BLaER1 treated with 17β-estradiol and CSF1 and Interleukin-3, amounts not matched to agents 10 nM and 100 nM (cell line): ENCODE data around the gene TAP1.
"Not testable (repeated sequence)": the region's sequence is repeated elsewhere in the genome, so short reads cannot be mapped to it uniquely, and the experiment has no call there.

ENCODE experiments used
- H3K27ac ChIP-seq, 11 experiments: shearing (Covaris generic); formaldehyde crosslinking; 2 replicates each; pipeline ENCODE4 v1.8.1; 2022
- H3K27me3 ChIP-seq, 11 experiments: shearing (Covaris generic); formaldehyde crosslinking; 2 replicates each; pipeline ENCODE4 v1.8.1; 2022
- H3K36me3 ChIP-seq, 11 experiments: shearing (Covaris generic); formaldehyde crosslinking; 2 replicates each; pipeline ENCODE4 v1.8.1; 2022
- H3K4me1 ChIP-seq, 10 experiments: shearing (Covaris generic); formaldehyde crosslinking; 2 replicates each; pipeline ENCODE4 v1.8.1; 2022
- H3K4me2 ChIP-seq, 11 experiments: shearing (Covaris generic); formaldehyde crosslinking; 2 replicates each; pipeline ENCODE4 v1.8.1; 2022
- H3K4me3 ChIP-seq, 10 experiments: shearing (Covaris generic); formaldehyde crosslinking; 2 replicates each; pipeline ENCODE4 v1.8.1; 2022
- H3K9ac ChIP-seq, 11 experiments: shearing (Covaris generic); formaldehyde crosslinking; 2 replicates each; pipeline ENCODE4 v1.8.1; 2022
- H3K9me3 ChIP-seq, 11 experiments: shearing (Covaris generic); formaldehyde crosslinking; replicated peaks in 1 of 11; 2 replicates each; pipeline ENCODE4 v1.8.1; 2022
- H4K20me1 ChIP-seq, 11 experiments: shearing (Covaris generic); formaldehyde crosslinking; 2 replicates each; pipeline ENCODE4 v1.8.1; 2022
- Cebpa-rat ChIP-seq, 11 experiments: shearing (Covaris generic); IDR thresholded peaks; 2 replicates each; pipeline ENCODE4 v1.8.1; 2022

TAP1 gene

DNA sequence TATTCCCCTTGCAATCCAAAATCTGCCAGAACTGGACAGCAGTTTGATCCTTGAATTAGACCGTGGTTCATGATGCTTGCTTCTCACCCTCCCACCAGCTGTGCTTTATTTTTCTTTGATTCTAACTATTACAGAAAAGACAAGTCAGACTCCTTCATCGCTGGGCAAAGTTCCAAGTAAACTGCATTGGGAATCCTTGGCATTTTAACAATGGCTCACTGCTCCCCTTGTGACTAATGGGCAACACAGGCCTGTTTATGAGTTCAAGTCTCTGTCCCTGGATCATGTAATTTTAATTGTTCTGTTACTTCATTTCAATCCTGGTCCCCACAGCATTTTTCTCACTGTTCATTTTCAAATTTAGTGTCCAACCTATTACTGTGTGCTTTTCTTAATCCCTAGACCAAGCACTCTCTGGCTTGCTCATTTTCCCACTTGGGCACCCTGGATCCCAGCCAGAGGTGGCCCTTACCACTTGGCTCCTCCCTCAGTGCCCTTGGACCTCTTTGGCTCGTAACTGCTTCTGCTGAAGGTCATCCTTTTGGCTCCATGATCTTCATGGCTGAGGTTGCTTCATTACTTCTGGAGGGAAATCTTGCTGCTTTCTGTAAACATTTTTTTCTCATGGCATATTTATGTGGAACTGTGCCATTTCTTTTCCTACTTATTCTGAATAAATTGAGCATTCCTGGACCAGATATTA is 33.3 kb upstream of the TAP1 start:
- Histone ChIP-seq H3K27ac (no peak overlapping the region), H3K36me3 (no peaks in the 10 kb centered on the region), H3K9ac (no peak overlapping the region), H3K27me3 (no peaks in the 10 kb centered on the region), H3K4me2 (no peak overlapping the region), H3K4me3 (no peak overlapping the region), H3K4me1 (peaks cover 16 to 35% (median 23%) of the 10 kb centered on the region in 10 experiments), H4K20me1 (no peaks in the 10 kb centered on the region), H3K9me3 (no peaks in the 10 kb centered on the region)
- no peak for TF ChIP-seq Cebpa-rat (IDR thresholded peaks at IDR 0.05)

DNA sequence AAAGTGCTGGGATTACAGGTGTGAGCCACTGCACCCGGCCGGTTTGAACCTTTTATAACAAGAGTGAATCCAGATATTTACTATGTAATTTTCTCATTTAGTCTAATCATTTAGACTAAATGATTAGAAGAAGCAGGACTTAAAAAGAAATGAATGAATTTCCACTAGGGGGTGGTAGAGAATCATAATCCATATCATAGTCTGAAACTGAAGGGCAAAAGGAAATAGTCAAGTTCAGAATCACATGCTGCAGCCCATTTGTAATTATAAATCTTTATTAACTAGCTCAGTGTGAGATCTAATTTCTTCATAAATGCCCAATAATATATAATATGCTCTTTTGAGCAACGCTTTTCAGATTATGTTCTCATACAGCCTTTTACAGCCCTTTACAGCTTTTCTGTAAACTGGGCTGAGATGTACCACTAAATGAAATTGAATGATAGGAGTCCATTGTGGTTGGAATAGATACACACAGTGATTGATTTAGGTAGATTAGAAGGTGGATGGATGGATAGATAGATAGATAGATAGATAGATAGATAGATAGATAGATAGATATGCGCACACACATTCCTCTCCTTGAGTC is 32.3 kb upstream of the TAP1 start:
- peaks cover 14 to 30% (median 21%) of the 10 kb centered on the region in 10 experiments for H3K4me1 ChIP-seq
- no peak for TF ChIP-seq Cebpa-rat (IDR thresholded peaks at IDR 0.05)
- no peaks in the 10 kb centered on the region for H3K9me3 ChIP-seq

DNA sequence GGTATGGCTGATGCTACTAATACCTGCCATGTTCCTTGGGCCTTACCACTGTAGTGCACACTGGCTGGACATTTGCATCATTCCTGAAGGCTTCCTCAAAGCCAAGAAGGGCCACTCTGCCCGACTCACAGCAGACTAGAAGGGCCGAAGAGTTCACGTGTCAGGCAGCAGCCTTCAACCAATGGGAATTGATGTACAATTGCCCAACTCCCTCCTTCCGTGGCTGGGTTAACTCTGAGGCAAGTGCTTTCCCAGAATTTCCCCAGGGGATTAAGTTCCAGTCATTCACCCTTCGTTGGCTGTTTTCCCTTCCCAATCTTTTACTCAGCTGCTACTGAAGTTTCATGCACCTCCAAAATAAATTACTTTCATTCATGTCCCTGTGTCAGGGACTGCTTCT is 30.3 kb upstream of the TAP1 start:
- Histone ChIP-seq H3K27ac (peak overlapping the region in 5 of 11 experiments; percentile 3 to 38 (median 14); a peak in 5 of 22 replicates), H3K36me3 (peaks cover 0 to 5% (median 0%) of the 10 kb centered on the region in 11 experiments; a peak in 3 of 22 replicates), H4K20me1 (no peaks in the 10 kb centered on the region), H3K4me2 (peak overlapping the region; percentile 58 to 92 (median 72)), H3K4me1 (peaks cover 13 to 28% (median 21%) of the 10 kb centered on the region in 10 experiments), H3K9ac (no peak overlapping the region; a peak in 1 of 22 replicates), H3K4me3 (0 out of 20 replicates have a peak overlapping the region, but pooled peaks of 1 of the 10 experiments have one; percentile 3), H3K27me3 (no peaks in the 10 kb centered on the region), H3K9me3 (peaks cover 0 to 3% (median 0%) of the 10 kb centered on the region in 11 experiments; a peak in 1 of 22 replicates)
- TF ChIP-seq Cebpa-rat (IDR thresholded peaks at IDR 0.05) = peak in 7 of 11 experiments; percentile 24 to 82 (median 61); a peak in 9 of 22 replicates

More for the DNA sequence above, 32.3 kb upstream of the TAP1 start:
- no peaks in the 10 kb centered on the region for H3K36me3 ChIP-seq
- H3K9ac ChIP-seq = no peak overlapping the region
- no peak overlapping the region for H3K27ac ChIP-seq
- no peak overlapping the region for H3K4me2 ChIP-seq
- H4K20me1 ChIP-seq = no peaks in the 10 kb centered on the region
- H3K27me3 ChIP-seq = no peaks in the 10 kb centered on the region
- H3K4me3 ChIP-seq = no peak overlapping the region

DNA sequence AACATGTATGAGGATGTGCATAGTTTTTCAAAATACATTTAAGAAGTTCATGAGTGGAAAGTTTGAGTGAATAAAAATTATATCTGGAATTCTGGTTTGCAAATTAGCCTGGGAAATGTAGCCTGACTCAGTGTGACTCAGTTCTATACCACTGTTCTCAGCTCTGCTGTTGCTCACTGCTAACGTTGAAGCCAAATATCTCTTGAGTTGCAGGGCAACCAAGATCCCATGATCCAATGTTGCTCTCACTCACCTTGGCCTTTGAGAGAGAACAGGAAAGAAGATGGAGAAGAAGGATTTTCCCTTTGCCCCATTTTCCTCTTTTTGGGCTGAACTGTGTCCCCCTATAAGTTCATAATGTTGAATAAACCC is 29.4 kb upstream of the TAP1 start:
- Histone ChIP-seq H3K4me2 (peak overlapping the region in 9 of 11 experiments; percentile 58 to 92 (median 73); a peak in 14 of 22 replicates), H3K36me3 (peaks cover 0 to 5% (median 0%) of the 10 kb centered on the region in 11 experiments; a peak in 3 of 22 replicates), H3K27ac (no peak overlapping the region), H3K27me3 (no peaks in the 10 kb centered on the region), H3K9ac (no peak overlapping the region; a peak in 1 of 22 replicates), H3K4me3 (no peak overlapping the region), H3K9me3 (peaks cover 0 to 3% (median 0%) of the 10 kb centered on the region in 11 experiments; a peak in 1 of 22 replicates), H4K20me1 (no peaks in the 10 kb centered on the region), H3K4me1 (peaks cover 13 to 28% (median 21%) of the 10 kb centered on the region in 10 experiments)
- no peak for TF ChIP-seq Cebpa-rat (IDR thresholded peaks at IDR 0.05)

DNA sequence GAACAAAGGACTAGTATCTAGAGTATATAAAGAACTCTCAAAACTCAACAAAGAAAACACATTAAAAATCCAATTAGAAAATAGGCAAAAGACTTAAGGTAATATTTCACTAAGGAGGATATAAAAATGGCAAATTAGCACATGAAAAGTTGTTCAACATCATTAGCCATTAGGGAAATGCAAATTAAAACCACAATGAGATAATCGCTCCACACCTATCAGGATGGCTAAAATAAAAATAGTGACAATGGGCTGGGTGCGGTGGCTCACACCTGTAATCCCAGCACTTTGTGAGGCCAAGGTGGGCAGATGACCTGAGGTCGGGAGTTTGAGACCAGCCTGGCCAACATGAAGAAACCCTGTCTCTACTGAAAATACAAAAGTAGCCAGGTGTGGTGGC is 27.5 kb upstream of the TAP1 start:
- not testable (repeated sequence) for H3K9me3 ChIP-seq, H3K36me3 ChIP-seq, H3K4me2 ChIP-seq, H4K20me1 ChIP-seq, H3K27ac ChIP-seq, H3K9ac ChIP-seq, H3K27me3 ChIP-seq, H3K4me3 ChIP-seq
- peaks cover 13 to 28% (median 21%) of the 10 kb centered on the region in 10 experiments for H3K4me1 ChIP-seq

DNA sequence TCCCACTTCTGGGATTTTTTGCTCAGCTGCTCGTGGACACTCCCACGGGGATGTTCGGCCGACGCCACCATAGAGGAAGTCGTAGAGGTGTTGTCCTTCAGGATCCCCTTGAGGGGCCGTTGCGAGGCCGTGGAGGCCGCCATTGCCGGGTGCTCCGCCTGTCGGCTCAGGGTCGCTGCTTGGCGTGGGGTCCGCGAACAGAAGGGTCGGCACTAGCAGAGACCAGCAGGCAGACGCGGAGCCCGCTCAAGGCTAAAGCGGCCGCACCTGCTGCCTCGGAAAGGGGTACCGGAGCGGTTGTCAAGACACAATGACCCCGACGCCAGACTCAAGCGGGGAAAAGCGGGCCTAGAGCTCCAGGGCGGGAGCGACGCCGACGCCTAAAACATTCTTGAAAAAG is 26.2 kb upstream of the TAP1 start:
- Histone ChIP-seq H3K9ac (no peak overlapping the region), H3K4me3 (no peak overlapping the region), H4K20me1 (no peaks in the 10 kb centered on the region), H3K27me3 (no peaks in the 10 kb centered on the region), H3K27ac (no peak overlapping the region), H3K4me1 (peaks cover 13 to 27% (median 20%) of the 10 kb centered on the region in 10 experiments), H3K36me3 (peaks cover 0 to 5% (median 0%) of the 10 kb centered on the region in 11 experiments; a peak in 3 of 22 replicates), H3K4me2 (no peak overlapping the region), H3K9me3 (peaks cover 0 to 3% (median 0%) of the 10 kb centered on the region in 11 experiments; a peak in 1 of 22 replicates)
- no peak for TF ChIP-seq Cebpa-rat (IDR thresholded peaks at IDR 0.05)

DNA sequence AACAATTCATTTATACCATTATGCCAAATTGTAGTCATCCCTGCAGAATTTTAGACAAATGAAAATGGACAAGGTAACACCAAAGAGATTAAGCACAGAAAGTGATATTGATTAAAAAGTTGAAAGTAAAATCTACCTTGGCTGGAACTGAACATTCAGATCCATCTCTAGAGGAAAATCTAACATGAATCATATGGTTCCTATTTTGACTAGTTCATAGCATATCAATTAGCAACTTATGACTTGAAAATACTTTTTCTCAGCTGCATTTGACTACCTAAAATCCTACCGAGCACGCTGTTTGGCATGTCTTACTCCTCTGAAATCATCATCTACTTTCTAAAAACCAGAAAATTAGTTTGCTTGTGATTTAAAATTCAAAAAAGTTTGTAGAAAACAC is 23.1 kb upstream of the TAP1 start:
- Histone ChIP-seq H3K9me3 (peaks cover 0 to 10% (median 6%) of the 10 kb centered on the region in 11 experiments; a peak in 9 of 22 replicates), H3K36me3 (peaks cover 0 to 5% (median 0%) of the 10 kb centered on the region in 11 experiments; a peak in 3 of 22 replicates), H3K4me2 (no peak overlapping the region), H3K4me1 (no peaks in the 10 kb centered on the region), H3K9ac (no peak overlapping the region), H3K4me3 (no peak overlapping the region), H3K27ac (no peak overlapping the region), H3K27me3 (no peaks in the 10 kb centered on the region), H4K20me1 (no peaks in the 10 kb centered on the region)
- TF ChIP-seq Cebpa-rat (IDR thresholded peaks at IDR 0.05) = no peak

DNA sequence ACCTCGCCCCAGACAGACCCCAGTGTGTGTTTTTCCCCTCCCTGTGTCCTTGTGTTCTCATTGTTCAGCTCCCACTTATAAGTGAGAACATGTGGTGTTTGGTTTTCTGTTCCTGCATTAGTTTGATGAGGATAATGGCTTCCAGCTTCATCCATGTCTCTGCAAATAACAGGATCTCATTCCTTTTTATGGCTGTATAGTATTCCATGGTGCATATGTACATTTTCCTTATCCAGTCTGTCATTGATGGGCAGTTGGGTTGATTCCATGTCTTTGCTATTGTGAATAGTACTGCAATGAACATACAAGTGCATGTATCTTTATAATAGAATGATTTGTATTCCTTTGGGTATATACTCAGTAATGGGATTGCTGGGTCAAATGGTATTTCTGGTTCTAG is 20.4 kb upstream of the TAP1 start:
- H3K4me2 ChIP-seq, H3K27me3 ChIP-seq, H3K27ac ChIP-seq, H3K9ac ChIP-seq, H3K36me3 ChIP-seq, H3K4me3 ChIP-seq, H4K20me1 ChIP-seq, H3K4me1 ChIP-seq: not testable (repeated sequence)
- H3K9me3 ChIP-seq = peaks cover 0 to 10% (median 5%) of the 10 kb centered on the region in 11 experiments; a peak in 8 of 22 replicates

DNA sequence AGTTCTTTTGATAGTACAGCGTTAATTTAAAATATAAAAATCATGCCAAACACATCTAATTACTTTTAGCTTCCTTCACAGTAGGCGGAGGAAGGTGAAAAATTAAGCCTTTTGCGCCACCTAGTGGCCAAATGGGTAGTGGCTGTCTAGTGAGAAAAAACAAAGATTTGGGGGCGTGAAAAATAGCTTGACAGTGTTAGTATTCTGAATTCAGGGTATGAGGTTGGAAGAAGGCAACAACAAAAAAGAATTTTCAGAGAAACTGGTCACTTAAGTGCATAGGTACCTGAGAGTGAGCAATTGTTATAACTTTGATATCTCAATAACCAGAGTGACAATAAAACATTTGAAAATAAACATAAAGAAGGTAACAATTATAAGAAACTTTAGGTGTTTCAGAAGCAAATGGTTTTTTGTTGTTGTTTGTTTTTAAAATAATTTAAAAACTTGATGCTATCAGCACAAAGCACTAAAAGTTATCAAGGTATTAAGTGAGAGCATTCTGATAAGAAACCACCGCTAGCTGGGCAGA is 14.8 kb upstream of the TAP1 start:
- Histone ChIP-seq H3K4me2 (no peak overlapping the region), H3K36me3 (peaks cover 0 to 3% (median 0%) of the 10 kb centered on the region in 11 experiments; a peak in 1 of 22 replicates), H3K4me1 (peaks cover 14 to 28% (median 21%) of the 10 kb centered on the region in 10 experiments), H4K20me1 (no peaks in the 10 kb centered on the region), H3K27ac (no peak overlapping the region), H3K27me3 (no peaks in the 10 kb centered on the region), H3K4me3 (no peak overlapping the region), H3K9me3 (peaks cover 0 to 10% (median 4%) of the 10 kb centered on the region in 11 experiments; a peak in 8 of 22 replicates), H3K9ac (no peak overlapping the region)
- TF ChIP-seq Cebpa-rat (IDR thresholded peaks at IDR 0.05) = no peak
